Measurements from ENCODE around the gene SH3RF2.
A peak's percentile ranks its signal among the peaks of the same experiment; 100 is the strongest.
"Not testable (repeated sequence)": the region's sequence is repeated elsewhere in the genome, so short reads cannot be mapped to it uniquely, and the experiment has no call there.

SH3RF2 gene, protein sequence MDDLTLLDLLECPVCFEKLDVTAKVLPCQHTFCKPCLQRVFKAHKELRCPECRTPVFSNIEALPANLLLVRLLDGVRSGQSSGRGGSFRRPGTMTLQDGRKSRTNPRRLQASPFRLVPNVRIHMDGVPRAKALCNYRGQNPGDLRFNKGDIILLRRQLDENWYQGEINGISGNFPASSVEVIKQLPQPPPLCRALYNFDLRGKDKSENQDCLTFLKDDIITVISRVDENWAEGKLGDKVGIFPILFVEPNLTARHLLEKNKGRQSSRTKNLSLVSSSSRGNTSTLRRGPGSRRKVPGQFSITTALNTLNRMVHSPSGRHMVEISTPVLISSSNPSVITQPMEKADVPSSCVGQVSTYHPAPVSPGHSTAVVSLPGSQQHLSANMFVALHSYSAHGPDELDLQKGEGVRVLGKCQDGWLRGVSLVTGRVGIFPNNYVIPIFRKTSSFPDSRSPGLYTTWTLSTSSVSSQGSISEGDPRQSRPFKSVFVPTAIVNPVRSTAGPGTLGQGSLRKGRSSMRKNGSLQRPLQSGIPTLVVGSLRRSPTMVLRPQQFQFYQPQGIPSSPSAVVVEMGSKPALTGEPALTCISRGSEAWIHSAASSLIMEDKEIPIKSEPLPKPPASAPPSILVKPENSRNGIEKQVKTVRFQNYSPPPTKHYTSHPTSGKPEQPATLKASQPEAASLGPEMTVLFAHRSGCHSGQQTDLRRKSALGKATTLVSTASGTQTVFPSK

GRCh38 chr5:145936401-145937131 lies at the start of gene SH3RF2:
Gene SH3RF2, plus strand, starts transcription at chr5:145936578. Its CDS starts 1,351 bp downstream, at chr5:145937929.
- DNase-seq = peak; percentile 83

DNA sequence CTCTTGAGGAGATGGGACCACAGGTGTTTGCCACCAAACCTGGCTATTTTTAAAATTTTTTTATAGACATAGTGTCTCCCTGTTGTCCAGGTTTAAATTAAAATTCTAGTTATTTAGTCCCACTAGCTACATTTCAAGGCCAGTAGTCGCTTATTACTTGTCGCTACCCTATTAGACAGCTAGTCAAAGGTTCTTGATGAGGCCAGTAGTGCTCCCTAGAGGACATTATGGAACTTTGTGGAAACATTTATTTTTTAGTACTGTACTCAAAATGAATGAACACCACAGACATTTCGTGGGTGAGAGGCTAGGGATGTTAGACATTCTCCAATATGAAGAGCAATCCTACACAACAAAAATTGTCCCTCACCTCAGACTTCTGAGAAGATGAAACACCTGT lies 49.2 kb upstream of the SH3RF2 start:
- DNase-seq = no peak

DNA sequence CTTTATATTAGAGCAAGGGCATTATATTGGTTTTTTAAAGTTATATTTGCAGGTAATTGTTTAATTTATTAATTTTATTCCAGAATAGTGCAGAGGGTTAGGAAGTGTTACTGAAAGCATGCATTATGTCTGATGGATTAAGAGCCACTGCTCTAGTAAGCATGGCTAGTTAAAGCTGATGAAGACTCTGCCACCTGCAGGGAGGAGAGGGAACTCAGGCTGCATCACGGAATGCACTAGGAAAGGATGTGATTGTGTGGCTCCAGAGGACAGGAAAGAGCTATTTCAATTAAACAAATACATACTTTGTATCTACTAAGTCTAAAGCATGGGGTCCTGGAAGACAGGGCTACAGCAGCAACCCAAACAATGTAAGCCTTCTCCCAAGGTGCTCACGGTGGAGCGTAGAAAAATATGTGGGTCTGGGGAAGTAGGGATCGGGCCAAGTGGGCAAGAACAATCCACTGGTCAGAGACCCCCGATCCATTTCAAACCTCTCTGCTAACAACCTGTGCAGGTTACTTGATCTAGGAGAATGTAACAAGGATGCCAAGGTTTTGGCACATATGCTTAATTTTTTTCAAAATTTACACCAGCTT lies 48.3 kb upstream of the SH3RF2 start:
- DNase-seq = no peak

DNA sequence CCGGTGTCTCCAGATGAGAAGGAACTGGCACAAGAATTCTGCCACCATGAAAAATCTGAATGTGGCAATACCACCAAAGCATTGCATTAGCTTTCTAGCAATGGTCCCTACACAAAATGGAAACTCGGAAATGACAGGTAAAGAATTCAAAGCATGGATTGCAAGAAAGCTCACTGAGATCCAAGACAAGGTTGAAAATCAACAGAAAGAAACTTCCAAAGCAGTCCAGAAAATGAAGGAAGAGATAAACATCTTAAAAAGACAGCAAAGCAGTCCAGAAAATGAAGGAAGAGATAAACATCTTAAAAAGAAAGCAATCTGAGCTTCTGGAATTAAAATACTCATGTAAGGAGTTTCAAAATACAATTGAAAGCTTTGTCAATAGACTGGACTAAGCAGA lies 46.8 kb upstream of the SH3RF2 start:
- no peak for DNase-seq

GRCh38 chr5:145891378-145891777 lies 45.0 kb upstream of the SH3RF2 start:
- not testable (repeated sequence) for DNase-seq

DNA sequence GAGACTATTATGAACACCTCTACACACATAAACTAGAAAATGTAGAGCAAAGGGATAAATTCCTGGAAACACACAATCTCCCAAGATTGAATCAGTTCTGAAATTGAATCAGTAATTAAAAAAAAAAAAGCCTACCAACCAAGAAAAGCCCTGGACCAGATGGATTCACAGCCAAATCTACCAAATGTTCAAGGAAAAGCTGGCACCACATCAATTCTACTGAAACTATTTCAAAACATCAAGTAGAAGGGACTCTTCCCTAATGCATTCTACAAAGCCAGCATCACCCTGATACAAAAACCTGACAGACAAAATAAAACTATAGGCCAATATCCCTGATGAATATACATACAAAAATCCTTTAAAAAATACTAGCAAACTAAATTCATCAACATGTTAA lies 38.2 kb upstream of the SH3RF2 start:
- DNase-seq = no peak

DNA sequence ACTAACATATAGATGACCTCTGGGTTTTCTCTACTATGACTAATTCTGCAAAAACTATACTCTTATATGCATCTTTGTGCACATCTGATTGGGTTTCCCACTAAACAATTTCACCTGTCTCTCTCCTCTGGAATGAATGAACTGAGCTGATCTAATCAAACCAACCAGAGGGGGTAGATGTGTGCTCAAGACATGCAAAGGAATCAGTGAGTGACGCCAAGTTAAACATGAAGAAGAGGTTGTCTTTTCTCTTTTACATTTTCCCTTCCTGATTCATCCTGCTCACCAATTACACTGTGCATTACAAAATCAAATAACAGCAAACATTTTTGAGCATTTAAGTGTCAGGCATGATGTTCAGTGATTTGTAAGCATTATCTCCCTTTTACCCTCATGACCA lies 34.0 kb upstream of the SH3RF2 start:
- DNase-seq = no peak

GRCh38 chr5:145903113-145903512 lies 33.3 kb upstream of the SH3RF2 start:
- no peak for DNase-seq

DNA sequence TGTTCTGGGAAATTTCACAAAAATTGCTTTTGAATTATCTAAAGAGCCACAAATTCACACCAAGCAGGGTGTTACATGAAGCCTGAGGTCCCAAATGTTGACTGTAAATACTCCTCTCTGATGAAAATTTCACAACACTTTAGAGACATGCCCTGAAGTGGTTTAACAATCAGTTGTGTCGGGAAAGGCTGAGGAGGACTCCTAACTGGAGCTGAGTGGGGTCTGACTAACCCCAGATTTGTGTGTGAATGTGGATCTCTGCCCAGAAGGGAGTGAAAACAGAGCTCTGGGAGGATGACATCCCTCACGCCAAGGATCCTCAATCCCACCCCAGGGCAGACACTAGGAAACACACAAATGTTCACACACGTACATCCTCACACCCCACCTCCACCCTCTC lies 32.5 kb upstream of the SH3RF2 start:
- no peak for DNase-seq

DNA sequence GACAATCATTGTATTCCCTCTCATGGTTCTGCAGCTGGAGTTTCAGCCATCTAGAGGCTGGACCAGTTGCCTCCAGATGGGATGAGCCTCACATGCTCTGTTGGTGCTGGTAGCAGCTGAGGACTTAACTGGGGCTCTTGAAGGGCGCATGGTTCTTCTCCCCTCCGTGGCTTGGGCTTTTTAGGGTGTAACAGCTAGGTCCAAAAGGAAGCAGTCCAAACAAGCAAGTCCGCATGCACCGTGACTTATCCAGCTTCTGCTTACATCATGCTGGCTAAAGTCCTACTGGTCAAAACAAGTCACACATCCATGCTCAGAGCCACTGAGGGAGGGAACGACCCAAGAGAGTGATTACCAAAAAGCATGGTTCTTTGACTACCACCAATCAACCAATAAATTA lies 31.6 kb upstream of the SH3RF2 start:
- no peak for DNase-seq

- no peak for DNase-seq
Measured at GRCh38 chr5:145906401-145906800, 30.0 kb upstream of the SH3RF2 start.

DNA sequence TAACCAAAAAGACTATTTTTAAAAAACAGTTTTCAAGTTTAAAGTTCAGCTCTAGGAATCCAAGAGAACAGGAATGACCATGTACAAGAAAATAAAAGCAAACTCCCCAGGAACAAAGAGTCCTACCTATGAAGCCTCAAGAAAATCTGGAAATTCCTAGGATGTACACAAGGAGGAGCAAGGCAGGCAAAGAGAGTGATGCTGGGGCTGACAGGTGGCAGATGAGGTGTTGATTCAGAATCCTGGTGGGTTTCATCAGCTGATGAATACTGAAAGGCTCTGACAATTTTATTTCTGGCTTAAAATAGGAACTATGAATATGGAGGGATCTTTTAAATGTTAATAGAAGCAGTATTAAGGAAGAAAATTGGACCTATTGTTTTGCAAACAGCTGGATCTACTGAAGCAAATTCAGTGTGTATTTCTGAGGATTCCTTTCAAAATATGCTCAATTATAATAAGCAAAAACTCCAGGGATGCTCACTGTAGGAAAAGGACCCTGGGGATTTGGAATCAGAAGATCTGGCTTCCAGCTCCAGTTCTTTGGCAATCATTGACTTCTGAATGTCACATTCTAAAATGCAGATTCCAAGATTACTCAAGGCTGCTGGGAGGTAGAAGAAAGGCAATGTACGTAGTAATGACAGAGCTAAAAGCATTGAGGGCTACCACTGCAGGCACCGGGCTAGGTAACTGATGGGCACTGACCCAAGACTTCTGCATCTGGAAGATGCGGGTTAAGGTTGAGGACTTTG lies 28.0 kb upstream of the SH3RF2 start:
- no peak for DNase-seq

GRCh38 chr5:145911164-145911563 lies 25.2 kb upstream of the SH3RF2 start:
- no peak for DNase-seq

DNA sequence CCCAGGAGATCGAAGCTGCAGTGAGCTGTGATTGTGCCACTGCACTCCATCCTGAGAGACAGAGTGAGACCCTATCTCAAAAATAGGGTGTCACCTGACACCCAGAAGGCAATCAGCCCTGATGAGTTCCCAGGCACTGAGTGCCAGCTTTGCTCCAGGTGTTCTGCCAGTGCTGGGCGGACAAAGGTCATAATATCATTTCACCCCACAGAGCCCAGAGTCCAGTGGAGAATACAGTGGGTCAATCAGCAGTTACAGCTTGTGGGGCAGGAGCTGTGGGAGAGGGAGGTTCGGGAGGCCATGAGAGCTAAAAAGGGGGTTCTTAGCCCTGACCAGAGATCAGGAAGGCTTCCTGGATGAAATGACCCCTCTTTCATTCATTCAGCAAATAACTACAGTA lies 24.4 kb upstream of the SH3RF2 start:
- DNase-seq = no peak

- no peak for DNase-seq
Measured at GRCh38 chr5:145912594-145912993, 23.8 kb upstream of the SH3RF2 start.

- no peak for DNase-seq
Measured at GRCh38 chr5:145913701-145914100, 22.7 kb upstream of the SH3RF2 start.

- no peak for DNase-seq
Measured at GRCh38 chr5:145915970-145916638, 20.3 kb upstream of the SH3RF2 start.

GRCh38 chr5:145917288-145917687 lies 19.1 kb upstream of the SH3RF2 start:
- DNase-seq = no peak

GRCh38 chr5:145918397-145918796 lies 18.0 kb upstream of the SH3RF2 start:
- DNase-seq = no peak

GRCh38 chr5:145919413-145919812 lies 17.0 kb upstream of the SH3RF2 start:
- no peak for DNase-seq

DNA sequence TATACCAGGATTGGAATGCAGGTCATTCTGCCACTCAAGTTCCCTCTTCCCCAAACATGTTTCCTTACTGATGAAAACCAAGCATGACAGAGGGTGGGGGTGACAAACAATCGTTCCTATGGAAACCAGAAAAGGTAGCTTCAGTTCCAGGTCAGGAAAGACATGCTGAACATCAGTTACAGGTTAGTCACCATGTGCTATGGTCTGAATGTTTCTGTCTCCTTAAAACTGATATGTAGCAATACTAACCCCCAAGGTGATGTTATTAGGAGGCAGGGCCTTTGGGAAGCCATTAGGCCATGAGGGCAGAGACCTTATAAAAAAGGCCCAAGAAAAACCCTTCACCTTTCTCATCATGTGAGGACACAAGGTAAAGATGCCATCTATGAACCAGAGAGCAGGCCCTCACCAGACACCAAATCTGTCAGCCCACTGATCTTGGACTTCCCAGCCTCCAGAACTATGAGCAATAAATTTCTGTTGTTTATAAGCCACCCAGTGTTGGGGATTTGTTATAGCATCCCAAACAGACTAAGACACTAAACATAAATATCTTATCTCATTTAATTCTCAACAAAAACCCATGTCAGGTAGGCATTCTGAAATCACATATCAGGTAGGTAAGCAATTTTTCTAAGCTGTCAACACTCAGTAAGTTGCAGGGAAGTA lies 15.7 kb upstream of the SH3RF2 start:
- DNase-seq = no peak

Data from femur (tissue), 1 donor.